Esophagus squamous epithelium (tissue), 5 donors: ENCODE data around the gene NEUROG2. TPM values are rescaled to one million over a fixed set of nuclear protein-coding genes. Genes with fewer than 3 reads are reported as not detected.
"Not testable (repeated sequence)": the region's sequence is repeated elsewhere in the genome, so short reads cannot be mapped to it uniquely, and the experiment has no call there.

ENCODE experiments used
- DNase-seq: peaks from one replicate; lab custom pipeline; 2025; lab: John Stamatoyannopoulos, UW
- H3K27ac ChIP-seq, 4 donors: fragments of 200-600 bp; sonication (generic); one replicate each; pipeline ENCODE4 v1.5.1; 2016 to 2019; ENCODE audit warnings: mild to moderate bottlenecking in 1 of 4
- H3K27me3 ChIP-seq, 4 donors: fragments of 200-600 bp; sonication (generic); 1 replicate in 3 of 4; 2 replicates in 1 of 4; pipeline versions ENCODE4 v1.5.1 to v1.6.0; 2017 to 2021; ENCODE audit warnings: antibody characterized with exemption in 1 of 4
- H3K36me3 ChIP-seq, 3 donors: fragments of 200-600 bp; sonication (generic); one replicate each; pipeline ENCODE4 v1.5.1; 2016 to 2019
- H3K4me1 ChIP-seq, 3 donors: fragments of 200-600 bp; sonication (generic); one replicate each; pipeline ENCODE4 v1.5.1; 2017 to 2019
- H3K4me3 ChIP-seq, 4 donors: fragments of 200-600 bp; sonication (generic); 1 replicate in 3 of 4; 2 replicates in 1 of 4; pipeline ENCODE4 v1.5.1; 2016 to 2019; ENCODE audit warnings: mild to moderate bottlenecking in 2 of 4, moderate library complexity in 1 of 4
- H3K9me3 ChIP-seq, 3 donors: fragments of 200-600 bp; sonication (generic); one replicate each; pipeline ENCODE4 v1.5.1; 2016 to 2019
- POLR2A ChIP-seq, 4 donors: fragments of 450-650 bp; IDR thresholded peaks; one replicate each; pipeline ENCODE4 v1.6.1; 2017; ENCODE audit warnings: antibody characterized with exemption in 4 of 4, mild to moderate bottlenecking in 4 of 4, moderate library complexity in 3 of 4
- WGBS, 2 donors: methylation state at CpG; one replicate each; pipeline ENCODE4 v1.1.5; 2018; 5-methylcytosine and 5-hydroxymethylcytosine counted together
- intact Hi-C: fragments of 100-400 bp; cut with DNase I; formaldehyde crosslinking; loops from one replicate; pipeline ENCODE4 v1.15.0; 2022
- total RNA-seq, 4 donors: library from RNA; depleted of rRNA; stranded (reverse); fragments of >200 nt; gene quantifications; one replicate each; pipeline ENCODE4 v1.1.0, GENCODE V29; 2016
- TF ChIP-seq, protein P1 (sequence below), 6 experiments: fragments of 450-650 bp in 4 of 6; fragments of 200-600 bp in 2 of 6; sonication (generic) in 2 of 6; IDR thresholded peaks; one replicate each; pipeline ENCODE4 v1.5.1; 2016 to 2019; ENCODE audit warnings: antibody characterized with exemption in 6 of 6, mild to moderate bottlenecking in 4 of 6, moderate library complexity in 4 of 6
- donor health status: DM: yes; HTN: yes; CAD: no.

The NEUROG2 gene
- total RNA-seq, 4 donors from 2014 or later, result not detected

DNA sequence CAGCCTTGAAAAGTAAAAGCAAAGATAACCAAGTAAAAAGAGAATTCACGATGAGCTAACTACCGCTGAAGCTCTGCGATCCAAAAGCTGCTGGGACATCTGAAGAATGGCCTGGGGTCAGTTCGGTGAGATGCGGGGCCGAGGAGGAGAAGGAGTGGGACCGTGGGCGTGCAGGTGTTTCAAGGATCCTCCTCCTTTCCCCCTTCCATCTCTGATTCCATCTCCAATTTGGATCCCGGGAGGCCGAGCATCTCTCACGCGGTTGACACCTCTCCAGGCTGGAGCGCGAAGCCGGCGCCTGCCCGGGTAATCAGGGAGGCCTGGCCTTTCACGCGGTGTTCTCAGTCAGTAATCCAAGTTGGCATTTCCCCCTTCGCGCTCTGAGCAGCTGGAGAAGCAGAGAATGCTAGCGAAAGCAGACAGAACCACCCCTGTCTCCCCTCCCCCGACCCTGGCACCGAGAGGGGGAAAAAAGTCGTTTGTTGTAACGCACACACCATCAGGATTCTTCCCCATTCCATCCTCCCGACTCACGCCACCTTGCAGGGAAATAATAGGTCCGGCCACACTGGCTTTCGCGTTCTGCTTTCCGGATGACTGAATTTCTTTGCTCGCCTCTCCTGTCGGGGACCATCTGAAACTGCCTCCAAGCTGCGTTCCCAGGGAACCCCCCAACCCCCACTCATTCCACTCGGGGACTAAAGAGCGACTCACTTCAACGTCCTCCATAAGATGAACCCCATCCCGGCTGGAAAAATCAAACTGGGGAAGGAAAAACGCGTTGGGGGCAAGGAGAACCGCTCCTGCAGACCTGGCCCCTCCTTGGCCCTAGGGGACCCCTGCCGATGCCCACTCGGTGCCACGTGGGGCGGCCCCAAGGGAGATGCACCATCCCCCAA lies 6.5 kb downstream of the NEUROG2 start:
- Histone ChIP-seq H3K4me3 (peak overlapping the region in 2 of 4 donors; percentile 21 to 50), H3K27me3 (peaks cover 17 to 100% (median 46%) of the 10 kb centered on the region in 4 donors), H3K36me3 (no peaks in the 10 kb centered on the region), H3K9me3 (no peaks in the 10 kb centered on the region), H3K4me1 (peaks cover 9 to 36% (median 24%) of the 10 kb centered on the region in 3 donors), H3K27ac (no peak overlapping the region)
- intact Hi-C loops, result no loop called here
- TF ChIP-seq, protein P1, sequence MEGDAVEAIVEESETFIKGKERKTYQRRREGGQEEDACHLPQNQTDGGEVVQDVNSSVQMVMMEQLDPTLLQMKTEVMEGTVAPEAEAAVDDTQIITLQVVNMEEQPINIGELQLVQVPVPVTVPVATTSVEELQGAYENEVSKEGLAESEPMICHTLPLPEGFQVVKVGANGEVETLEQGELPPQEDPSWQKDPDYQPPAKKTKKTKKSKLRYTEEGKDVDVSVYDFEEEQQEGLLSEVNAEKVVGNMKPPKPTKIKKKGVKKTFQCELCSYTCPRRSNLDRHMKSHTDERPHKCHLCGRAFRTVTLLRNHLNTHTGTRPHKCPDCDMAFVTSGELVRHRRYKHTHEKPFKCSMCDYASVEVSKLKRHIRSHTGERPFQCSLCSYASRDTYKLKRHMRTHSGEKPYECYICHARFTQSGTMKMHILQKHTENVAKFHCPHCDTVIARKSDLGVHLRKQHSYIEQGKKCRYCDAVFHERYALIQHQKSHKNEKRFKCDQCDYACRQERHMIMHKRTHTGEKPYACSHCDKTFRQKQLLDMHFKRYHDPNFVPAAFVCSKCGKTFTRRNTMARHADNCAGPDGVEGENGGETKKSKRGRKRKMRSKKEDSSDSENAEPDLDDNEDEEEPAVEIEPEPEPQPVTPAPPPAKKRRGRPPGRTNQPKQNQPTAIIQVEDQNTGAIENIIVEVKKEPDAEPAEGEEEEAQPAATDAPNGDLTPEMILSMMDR (IDR thresholded peaks at IDR 0.05), result no peak
- TF ChIP-seq POLR2A (IDR thresholded peaks at IDR 0.05), result no peak
- 6 to 18% methylated on average over 22 to 31 of the region's 46 CpGs for WGBS, 2 donors
- DNase-seq, result no peak

DNA sequence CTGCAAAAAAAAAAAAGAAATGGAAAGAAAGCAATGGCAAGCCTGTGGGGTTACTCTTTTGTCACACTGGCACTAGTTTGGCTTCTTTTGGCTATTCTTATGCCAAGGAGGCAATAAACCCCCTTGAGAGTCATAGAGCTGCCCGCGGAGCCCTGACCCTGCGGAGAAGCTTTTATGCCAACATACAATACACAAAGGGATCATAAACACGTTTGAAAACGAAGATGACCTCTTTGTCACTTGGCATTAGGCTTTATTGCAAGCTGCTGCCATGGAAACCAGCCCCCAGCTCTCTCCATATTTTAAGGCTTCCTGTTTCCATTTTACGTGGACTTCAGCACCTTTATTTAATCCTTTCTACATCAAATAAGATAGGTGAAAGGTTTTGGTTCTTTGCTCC lies 7.6 kb downstream of the NEUROG2 start:
- H3K27ac ChIP-seq, result no peak overlapping the region
- intact Hi-C loops, result no loop called here
- no peaks in the 10 kb centered on the region for H3K36me3 ChIP-seq
- peaks cover 5 to 30% (median 19%) of the 10 kb centered on the region in 3 donors for H3K4me1 ChIP-seq
- no peaks in the 10 kb centered on the region for H3K9me3 ChIP-seq
- 7 to 16% methylated on average over 6 of the region's 6 CpGs for WGBS, 2 donors
- H3K27me3 ChIP-seq, result peaks cover 17 to 100% (median 40%) of the 10 kb centered on the region in 4 donors
- no peak for DNase-seq
- no peak overlapping the region for H3K4me3 ChIP-seq
- TF ChIP-seq POLR2A (IDR thresholded peaks at IDR 0.05), result no peak
- TF ChIP-seq, protein P1 (IDR thresholded peaks at IDR 0.05), result no peak

DNA sequence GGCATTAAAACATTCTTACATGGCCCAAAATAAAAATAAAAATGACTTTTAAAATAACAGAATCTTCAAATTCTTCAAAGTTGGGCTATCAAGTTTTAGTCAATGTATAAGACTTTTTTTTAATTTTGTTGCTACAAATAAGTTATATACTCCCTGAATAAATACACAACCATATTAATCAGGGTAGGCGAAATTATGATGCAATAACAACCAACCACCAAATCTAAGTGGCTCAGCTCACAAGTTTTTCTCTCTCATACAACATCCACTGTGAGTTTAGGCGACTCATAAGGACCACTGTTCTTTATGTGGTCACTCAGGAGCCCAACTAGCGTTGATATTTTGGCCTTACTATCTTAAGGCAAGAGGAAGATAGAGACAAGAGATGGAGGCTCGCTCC lies 11.2 kb downstream of the NEUROG2 start:
- Histone ChIP-seq H3K27me3 (peaks cover 3 to 96% (median 12%) of the 10 kb centered on the region in 4 donors), H3K4me3 (no peak overlapping the region), H3K4me1 (peaks cover 3 to 11% (median 7%) of the 10 kb centered on the region in 3 donors), H3K36me3 (no peaks in the 10 kb centered on the region), H3K9me3 (no peaks in the 10 kb centered on the region), H3K27ac (no peak overlapping the region)
- intact Hi-C loops, result no loop called here
- TF ChIP-seq POLR2A (IDR thresholded peaks at IDR 0.05), result no peak
- TF ChIP-seq, protein P1 (IDR thresholded peaks at IDR 0.05), result no peak
- DNase-seq, result no peak
- WGBS, 2 donors, result 80 to 89% methylated on average over 4 of the region's 4 CpGs

DNA sequence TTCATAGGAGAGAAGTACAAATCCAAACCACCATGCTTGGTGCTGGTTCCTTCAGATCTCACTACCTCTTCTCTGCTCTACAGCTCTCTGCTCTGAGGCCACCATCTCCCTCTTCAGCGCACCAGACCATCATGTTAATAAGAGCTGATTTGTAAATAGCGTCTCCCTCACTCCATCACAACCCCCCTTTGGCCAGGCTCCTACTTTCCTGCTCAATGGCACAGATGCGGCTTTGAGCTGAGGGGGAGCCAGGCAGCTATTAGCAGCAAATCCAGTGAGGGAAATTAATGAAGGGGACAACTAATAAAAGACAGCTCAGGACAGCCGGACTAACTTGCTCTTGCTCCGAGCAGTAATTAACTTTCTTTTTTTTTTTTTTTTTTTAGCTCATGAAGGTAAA lies 13.1 kb downstream of the NEUROG2 start:
- WGBS, 2 donors, result 69 to 79% methylated on average over 5 of the region's 5 CpGs
- DNase-seq, result no peak
- Histone ChIP-seq H3K27me3 (peaks cover 0 to 79% (median 6%) of the 10 kb centered on the region in 4 donors), H3K9me3 (no peaks in the 10 kb centered on the region), H3K27ac (no peak overlapping the region), H3K36me3 (no peaks in the 10 kb centered on the region), H3K4me3 (no peak overlapping the region), H3K4me1 (no peaks in the 10 kb centered on the region)
- TF ChIP-seq POLR2A (IDR thresholded peaks at IDR 0.05), result no peak
- TF ChIP-seq, protein P1 (IDR thresholded peaks at IDR 0.05), result no peak
- intact Hi-C loops, result no loop called here

DNA sequence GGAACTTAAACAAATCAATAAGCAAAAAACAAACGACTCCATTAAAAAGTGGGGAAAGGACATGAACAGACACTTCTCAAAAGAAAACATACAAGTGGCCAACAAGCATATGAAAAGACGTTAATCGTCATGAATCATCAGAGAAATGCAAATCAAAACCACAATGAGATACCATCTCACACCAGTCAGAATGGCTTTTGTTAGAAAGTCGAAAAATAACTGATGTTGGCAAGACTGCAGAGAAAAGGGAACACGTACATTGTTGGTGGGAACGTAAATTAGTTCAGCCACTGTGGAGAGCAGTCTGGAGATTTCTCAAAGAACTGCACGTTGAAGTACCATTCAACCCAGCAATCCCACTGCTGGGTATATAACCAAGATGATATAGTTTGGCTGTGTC lies 23.7 kb downstream of the NEUROG2 start:
- peaks cover 0 to 15% (median 3%) of the 10 kb centered on the region in 3 donors for H3K9me3 ChIP-seq
- H3K4me3 ChIP-seq, result no peak overlapping the region
- intact Hi-C loops, result no loop called here
- no peaks in the 10 kb centered on the region for H3K36me3 ChIP-seq
- WGBS, 2 donors, result 54 to 56% methylated on average over 7 of the region's 7 CpGs
- no peak overlapping the region for H3K27ac ChIP-seq
- H3K4me1 ChIP-seq, result no peaks in the 10 kb centered on the region
- no peak for DNase-seq
- TF ChIP-seq POLR2A (IDR thresholded peaks at IDR 0.05), result no peak
- TF ChIP-seq, protein P1 (IDR thresholded peaks at IDR 0.05), result no peak
- peaks cover 0 to 5% (median 0%) of the 10 kb centered on the region in 4 donors for H3K27me3 ChIP-seq

DNA sequence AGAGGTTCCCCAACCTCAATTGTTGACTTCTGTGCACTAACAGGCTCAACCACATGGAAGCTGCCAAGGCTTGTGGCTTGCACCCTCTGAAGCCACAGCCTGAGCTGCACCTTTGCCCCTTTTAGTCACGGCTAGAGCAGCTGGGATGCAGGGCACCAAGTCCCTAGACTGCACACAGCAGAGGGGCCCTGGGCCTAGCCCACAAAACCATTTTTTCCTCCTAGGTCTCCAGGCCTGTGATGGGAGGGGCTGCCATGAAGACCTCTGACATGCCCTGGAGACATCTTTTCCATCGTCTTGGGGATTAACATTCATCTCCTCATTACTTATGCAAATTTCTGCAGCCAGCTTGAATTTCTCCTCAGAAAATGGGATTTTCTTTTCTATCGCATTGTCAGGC lies 25.2 kb downstream of the NEUROG2 start:
- DNase-seq, H3K27ac ChIP-seq, H3K4me3 ChIP-seq, intact Hi-C loops, H3K36me3 ChIP-seq, H3K27me3 ChIP-seq, H3K4me1 ChIP-seq: not testable (repeated sequence)
- 81% methylated on average over 2 to 3 of the region's 3 CpGs for WGBS, 2 donors
- H3K9me3 ChIP-seq, result peaks cover 0 to 15% (median 3%) of the 10 kb centered on the region in 3 donors
